ENCODE measurements around the gene OR14I1. TPM values are rescaled to one million over a fixed set of nuclear protein-coding genes. Genes with fewer than 3 reads are reported as not detected.
"Not testable (repeated sequence)": the region's sequence is repeated elsewhere in the genome, so short reads cannot be mapped to it uniquely, and the experiment has no call there.

The OR14I1 gene
- total and polyA plus RNA-seq, 4 donors, result not detected

GRCh38 chr1:248656797-248657196 is 45.8 kb downstream of the OR14I1 start:
- 82 to 93% methylated on average over 1 to 4 of the region's 6 CpGs for WGBS, 2 donors
- not testable (repeated sequence) for H3K4me3 ChIP-seq (ENCODE audit: low read length in 2 of 2); ATAC-seq (ENCODE audit: low FRiP score); H3K27me3 ChIP-seq (ENCODE audit: control insufficient read depth in 1 of 2, insufficient read depth in 2 of 2, low read length in 1 of 2); DNase-seq; H3K36me3 ChIP-seq (ENCODE audit: control insufficient read depth in 1 of 2, insufficient read depth in 2 of 2, low read length in 1 of 2); H3K27ac ChIP-seq (ENCODE audit: low read depth in 1 of 2, low read length in 2 of 2); H3K9me3 ChIP-seq (ENCODE audit: control insufficient read depth, low read length); H3K4me1 ChIP-seq (ENCODE audit: control insufficient read depth in 1 of 2, insufficient read depth in 2 of 2, low read length in 2 of 2)
- intact Hi-C loops (cut with DNase I), result loop anchor here in 1 of 2 donors (10.0 kb wide), 1 partner anchor 212 kb away; the partner anchor contains the start of gene OR2T2

DNA sequence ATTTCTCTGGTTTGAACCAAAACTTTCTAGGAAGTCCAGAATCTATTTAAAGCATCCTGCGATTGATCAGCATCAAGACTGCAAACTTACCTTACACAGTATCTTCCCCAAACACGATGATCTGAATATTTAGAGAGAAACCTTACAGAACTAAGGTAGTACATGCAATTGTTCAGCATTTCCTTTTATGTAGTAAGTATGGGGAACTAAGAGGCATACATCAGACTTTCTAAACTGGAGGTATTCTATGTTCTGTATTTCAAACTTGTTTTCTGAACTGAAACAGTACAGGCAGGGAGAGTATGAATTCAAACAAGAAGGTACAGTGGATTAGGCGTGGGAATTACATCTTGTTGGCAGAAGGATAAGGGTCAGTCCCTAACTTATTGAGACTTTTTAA is 47.2 kb downstream of the OR14I1 start, which contains the start of gene OR2T27:
Gene OR2T27, minus strand, starts transcription at position 175 of the 400 bp plus-strand sequence. CDS start 4,644 bp downstream, outside the sequence.
- not testable (repeated sequence) for ATAC-seq (ENCODE audit: low FRiP score)
- WGBS, 2 donors, result no CpG with 5 or more reads among the region's 3 CpGs

More for the DNA sequence above, 47.2 kb downstream of the OR14I1 start, which contains the start of gene OR2T27:
- H3K9me3 ChIP-seq (ENCODE audit: control insufficient read depth, low read length); H3K27ac ChIP-seq (ENCODE audit: low read depth in 1 of 2, low read length in 2 of 2); DNase-seq; H3K4me3 ChIP-seq (ENCODE audit: low read length in 2 of 2); H3K27me3 ChIP-seq (ENCODE audit: control insufficient read depth in 1 of 2, insufficient read depth in 2 of 2, low read length in 1 of 2); H3K4me1 ChIP-seq (ENCODE audit: control insufficient read depth in 1 of 2, insufficient read depth in 2 of 2, low read length in 2 of 2); H3K36me3 ChIP-seq (ENCODE audit: control insufficient read depth in 1 of 2, insufficient read depth in 2 of 2, low read length in 1 of 2): not testable (repeated sequence)
- intact Hi-C loops (cut with DNase I), result loop anchor here in 1 of 2 donors (10.0 kb wide), 1 partner anchor 211 kb away; the partner anchor contains the start of gene OR2T2

Other genes starting within 250 kb of the OR14I1 start
- not detected for gene OR2T3, start 229.4 kb downstream of the OR14I1 start, total RNA-seq
- not detected for gene OR2T3, start 229.4 kb downstream of the OR14I1 start, polyA plus RNA-seq
- not detected for gene OR2T5, start 214.2 kb downstream of the OR14I1 start, total RNA-seq
- gene OR2T5, start 214.2 kb downstream of the OR14I1 start, polyA plus RNA-seq, result not detected
- not detected for gene OR2G6, start 194.7 kb downstream of the OR14I1 start, total RNA-seq
- not detected for gene OR2G6, start 194.7 kb downstream of the OR14I1 start, polyA plus RNA-seq
- gene OR2T29, start 140.0 kb downstream of the OR14I1 start, total RNA-seq, result not detected
- gene OR2T29, start 140.0 kb downstream of the OR14I1 start, polyA plus RNA-seq, result not detected
- gene OR2T34, start 128.0 kb downstream of the OR14I1 start, total RNA-seq, result not detected
- gene OR2T34, start 128.0 kb downstream of the OR14I1 start, polyA plus RNA-seq, result not detected
- not detected for gene OR2T10, start 105.1 kb downstream of the OR14I1 start, total RNA-seq
- not detected for gene OR2T10, start 105.1 kb downstream of the OR14I1 start, polyA plus RNA-seq
- gene OR2T11, start 67.7 kb downstream of the OR14I1 start, total RNA-seq, result not detected
- gene OR2T11, start 67.7 kb downstream of the OR14I1 start, polyA plus RNA-seq, result not detected
- not detected for gene OR2T35, start 57.5 kb downstream of the OR14I1 start, total RNA-seq
- not detected for gene OR2T35, start 57.5 kb downstream of the OR14I1 start, polyA plus RNA-seq
- not detected for gene OR2T27, start 47.2 kb downstream of the OR14I1 start, total RNA-seq
- gene OR2T27, start 47.2 kb downstream of the OR14I1 start, polyA plus RNA-seq, result not detected
- gene LYPD8, start 53.0 kb upstream of the OR14I1 start, total RNA-seq, result not detected
- 1 to 10 TPM; 1.4 to 4.8 TPM for gene LYPD8, start 53.0 kb upstream of the OR14I1 start, polyA plus RNA-seq
- gene SH3BP5L, start 123.1 kb upstream of the OR14I1 start, total RNA-seq, result 10 to 100 TPM; 21.4 to 25.1 TPM
- 10 to 100 TPM; 11.8 to 16.6 TPM for gene SH3BP5L, start 123.1 kb upstream of the OR14I1 start, polyA plus RNA-seq
- gene ZNF672, start 135.5 kb upstream of the OR14I1 start, total RNA-seq, result 10 to 100 TPM; 18.7 to 30.5 TPM
- gene ZNF672, start 135.5 kb upstream of the OR14I1 start, polyA plus RNA-seq, result 10 to 100 TPM in 1 of 2 donors, 1 to 10 TPM in 1; 5.1 to 11.0 TPM
- gene ZNF692, start 156.3 kb upstream of the OR14I1 start, total RNA-seq, result 10 to 100 TPM; 20.7 to 41.3 TPM
- gene ZNF692, start 156.3 kb upstream of the OR14I1 start, polyA plus RNA-seq, result 100 to 1,000 TPM in 1 of 2 donors, 10 to 100 TPM in 1; 10.3 to 176 TPM
- 1 to 10 TPM; 5.3 to 6.7 TPM for gene PGBD2, start 203.5 kb upstream of the OR14I1 start, total RNA-seq
- 1 to 10 TPM; 1.8 to 4.2 TPM for gene PGBD2, start 203.5 kb upstream of the OR14I1 start, polyA plus RNA-seq

All from aorta (tissue), 5 donors.